Mesendoderm (in vitro differentiated cells): ENCODE data around the gene SYVN1.
A peak's percentile ranks its signal among the peaks of the same experiment; 100 is the strongest.

Source experiments
- DNase-seq: peaks from one replicate; pipeline ENCODE4 v3.0.0; 2013
- H2AK5ac ChIP-seq: 2 replicates; pipeline ENCODE4 v1.6.1; 2013; ENCODE audit warnings: low read length, inconsistent platforms
- H2BK120ac ChIP-seq: 2 replicates; pipeline ENCODE4 v1.6.1; 2013; ENCODE audit warnings: low read depth, mild to moderate bottlenecking, low read length, moderate library complexity, mixed read lengths
- H2BK15ac ChIP-seq: replicated peaks from 2 replicates; pipeline ENCODE4 v1.6.1; 2013; ENCODE audit warnings: low read depth, mild to moderate bottlenecking, moderate library complexity
- H2BK5ac ChIP-seq: 2 replicates; pipeline ENCODE4 v1.6.1; 2013; ENCODE audit warnings: low read length, inconsistent platforms
- H3K18ac ChIP-seq: 2 replicates; pipeline ENCODE4 v1.6.1; 2013; ENCODE audit warnings: mild to moderate bottlenecking, low read length, mixed read lengths
- H3K23ac ChIP-seq: one replicate; pipeline ENCODE4 v1.6.1; 2013; ENCODE audit warnings: low read length
- H3K27ac ChIP-seq: 2 replicates; pipeline ENCODE4 v1.5.1; 2013; ENCODE audit warnings: low read depth, mild to moderate bottlenecking, inconsistent platforms, low read length, moderate library complexity
- H3K27me3 ChIP-seq: 2 replicates; pipeline ENCODE4 v1.6.1; 2013; ENCODE audit warnings: low read length, control low read depth, mild to moderate bottlenecking, inconsistent platforms; ENCODE audit not compliant: insufficient read depth, poor library complexity
- H3K36me3 ChIP-seq: 2 replicates; pipeline ENCODE4 v1.6.1; 2013; ENCODE audit warnings: low read length, inconsistent platforms; ENCODE audit not compliant: control insufficient read depth, insufficient read depth
- H3K4ac ChIP-seq: one replicate; pipeline ENCODE4 v1.6.1; 2013; ENCODE audit warnings: low read depth, mild to moderate bottlenecking, low read length, moderate library complexity
- H3K4me1 ChIP-seq: 2 replicates; pipeline ENCODE4 v1.6.1; 2013; ENCODE audit warnings: low read depth, low read length, inconsistent platforms; ENCODE audit not compliant: control insufficient read depth
- H3K4me2 ChIP-seq: 2 replicates; pipeline ENCODE4 v1.6.1; 2013; ENCODE audit warnings: low read length
- H3K4me3 ChIP-seq: 2 replicates; pipeline ENCODE4 v1.5.1; 2013; ENCODE audit warnings: mild to moderate bottlenecking, low read length
- H3K56ac ChIP-seq: one replicate; pipeline ENCODE4 v1.6.1; 2013; ENCODE audit warnings: low read length
- H3K79me1 ChIP-seq: 2 replicates; pipeline ENCODE4 v1.6.1; 2013; ENCODE audit warnings: low read length, inconsistent platforms
- H3K79me2 ChIP-seq: 2 replicates; pipeline ENCODE4 v1.6.1; 2013; ENCODE audit warnings: mild to moderate bottlenecking, low read length; ENCODE audit not compliant: control insufficient read depth, insufficient read depth
- H3K9ac ChIP-seq: 2 replicates; pipeline ENCODE4 v1.6.1; 2013; ENCODE audit warnings: low read length, inconsistent platforms
- H4K5ac ChIP-seq: one replicate; pipeline ENCODE4 v1.6.1; 2013; ENCODE audit warnings: low read length
- H4K8ac ChIP-seq: one replicate; pipeline ENCODE4 v1.6.1; 2013; ENCODE audit warnings: low read depth, mild to moderate bottlenecking, control low read depth, low read length, moderate library complexity
- WGBS: extraction: QIAGEN DNeasy Blood & Tissue Kit; methylation state at CpG from one replicate; pipeline ENCODE4 v1.1.7; 2013; ENCODE audit warnings: low lambda C conversion rate, missing lambda C conversion rate; ENCODE audit not compliant: insufficient coverage; ENCODE audit errors: extremely low coverage; 5-methylcytosine and 5-hydroxymethylcytosine counted together

SYVN1 gene

DNA sequence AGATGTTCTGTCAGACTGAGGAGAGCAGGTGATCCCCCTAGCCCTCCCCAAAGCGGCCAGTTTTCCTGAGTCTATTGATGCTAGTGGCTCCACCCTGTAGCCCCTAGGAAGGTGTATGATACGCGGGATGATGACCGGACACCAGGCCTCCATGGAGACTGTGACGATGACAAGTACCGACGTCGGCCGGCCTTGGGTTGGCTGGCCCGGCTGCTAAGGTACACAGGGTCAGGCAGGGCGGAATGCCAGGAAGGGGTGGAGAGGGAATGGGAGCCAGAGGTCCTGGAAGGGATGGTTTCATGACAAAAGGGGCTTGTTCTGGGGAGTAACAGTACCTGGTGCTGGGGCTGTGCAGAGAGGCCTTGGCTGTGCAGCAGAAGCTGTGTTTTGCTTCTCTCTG is 47.1 kb downstream of the SYVN1 start:
- Histone ChIP-seq H3K27me3 (no peaks in the 10 kb centered on the region), H3K9ac (no peak overlapping the region), H3K4me1 (peaks cover 2% of the 10 kb centered on the region), H3K79me1 (peaks cover 16% of the 10 kb centered on the region), H3K23ac (no peak overlapping the region), H3K4ac (no peak overlapping the region), H2AK5ac (no peak overlapping the region), H3K79me2 (peaks cover 14% of the 10 kb centered on the region), H3K27ac (no peak overlapping the region), H4K5ac (no peak overlapping the region), H3K36me3 (no peaks in the 10 kb centered on the region), H3K4me2 (no peak overlapping the region), H2BK15ac (no peak overlapping the region), H2BK120ac (no peak overlapping the region), H2BK5ac (no peak overlapping the region), H3K18ac (no peak overlapping the region), H3K56ac (no peak overlapping the region), H4K8ac (no peak overlapping the region), H3K4me3 (no peak overlapping the region)
- DNase-seq = no peak
- no CpG with 5 or more reads among the region's 11 CpGs for WGBS

DNA sequence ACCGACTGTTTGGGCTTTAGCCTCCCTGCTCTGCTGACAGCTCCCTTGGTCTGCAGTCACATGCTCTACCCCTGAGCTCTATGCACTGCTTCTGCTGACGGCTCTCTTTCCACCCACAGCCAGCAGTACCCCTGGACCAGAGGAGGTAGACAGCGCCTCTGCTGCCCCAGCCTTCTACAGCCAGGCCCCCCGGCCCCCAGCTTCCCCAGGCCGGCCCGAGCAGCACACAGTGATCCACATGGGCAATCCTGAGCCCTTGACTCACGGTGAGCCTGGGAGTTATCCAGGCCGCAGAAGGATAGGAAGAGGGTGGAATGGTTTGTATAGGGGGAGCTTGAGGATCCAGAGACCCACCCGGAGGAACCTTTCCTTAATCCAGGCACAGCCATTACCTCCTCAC is 47.5 kb downstream of the SYVN1 start:
- Histone ChIP-seq H4K5ac (no peak overlapping the region), H2AK5ac (no peak overlapping the region), H3K4me3 (no peak overlapping the region), H3K4ac (no peak overlapping the region), H3K79me2 (peaks cover 18% of the 10 kb centered on the region), H3K27ac (no peak overlapping the region), H2BK120ac (no peak overlapping the region), H3K4me1 (peaks cover 2% of the 10 kb centered on the region), H3K27me3 (no peaks in the 10 kb centered on the region), H3K23ac (no peak overlapping the region), H3K36me3 (no peaks in the 10 kb centered on the region), H3K9ac (no peak overlapping the region), H2BK5ac (no peak overlapping the region), H3K56ac (no peak overlapping the region), H3K79me1 (peaks cover 18% of the 10 kb centered on the region), H3K18ac (no peak overlapping the region), H3K4me2 (no peak overlapping the region), H2BK15ac (no peak overlapping the region), H4K8ac (no peak overlapping the region)
- DNase-seq = no peak
- no CpG with 5 or more reads among the region's 9 CpGs for WGBS

GRCh38 chr11:65085446-65085845 is 48.9 kb downstream of the SYVN1 start:
- DNase-seq = no peak
- Histone ChIP-seq H3K9ac (no peak overlapping the region), H3K4me2 (no peak overlapping the region), H2BK5ac (no peak overlapping the region), H3K79me1 (peaks cover 23% of the 10 kb centered on the region), H3K27me3 (no peaks in the 10 kb centered on the region), H2AK5ac (no peak overlapping the region), H3K4me3 (no peak overlapping the region), H2BK15ac (no peak overlapping the region), H3K23ac (no peak overlapping the region), H4K8ac (no peak overlapping the region), H3K36me3 (peaks cover 4% of the 10 kb centered on the region), H3K79me2 (peaks cover 22% of the 10 kb centered on the region), H3K27ac (no peak overlapping the region), H3K4ac (no peak overlapping the region), H3K18ac (no peak overlapping the region), H4K5ac (no peak overlapping the region), H3K4me1 (peaks cover 2% of the 10 kb centered on the region), H3K56ac (no peak overlapping the region), H2BK120ac (no peak overlapping the region)
- no CpG with 5 or more reads among the region's 4 CpGs for WGBS

DNA sequence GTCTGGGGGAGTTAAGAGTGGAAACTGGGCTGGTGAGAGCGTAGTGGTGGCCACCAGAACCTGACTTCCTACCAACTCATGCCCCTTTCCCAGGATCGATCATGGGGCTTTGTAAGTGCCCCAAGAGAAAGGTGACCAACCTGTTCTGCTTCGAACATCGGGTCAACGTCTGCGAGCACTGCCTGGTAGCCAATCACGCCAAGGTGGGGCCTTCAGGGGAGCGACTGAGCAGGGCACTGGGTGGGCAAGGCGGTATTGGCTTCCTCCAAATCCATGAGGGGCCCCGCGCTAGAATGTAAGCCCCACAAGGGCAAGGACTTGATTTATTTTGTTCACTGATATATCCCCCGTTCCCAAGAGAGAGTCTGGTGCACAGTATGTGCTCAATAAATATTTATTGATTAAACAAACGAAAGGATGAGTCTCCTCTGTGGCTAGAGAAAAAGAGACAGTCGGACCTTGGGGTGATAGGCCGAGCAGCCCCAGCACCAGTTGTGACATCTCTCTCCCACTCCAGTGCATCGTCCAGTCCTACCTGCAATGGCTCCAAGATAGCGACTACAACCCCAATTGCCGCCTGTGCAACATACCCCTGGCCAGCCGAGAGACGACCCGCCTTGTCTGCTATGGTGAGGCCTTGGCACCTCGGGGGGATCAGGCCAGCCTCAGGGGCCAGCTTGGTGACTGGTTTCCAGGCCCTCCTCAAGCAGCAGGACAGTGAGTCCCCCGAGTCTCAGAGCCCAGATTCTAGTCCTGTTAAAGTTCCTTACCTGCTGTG is 49.5 kb downstream of the SYVN1 start:
- Histone ChIP-seq H3K4me1 (peaks cover 2% of the 10 kb centered on the region), H4K5ac (no peak overlapping the region), H3K36me3 (peaks cover 8% of the 10 kb centered on the region), H3K4ac (no peak overlapping the region), H2AK5ac (no peak overlapping the region), H2BK120ac (no peak overlapping the region), H2BK15ac (no peak overlapping the region), H3K27ac (no peak overlapping the region), H4K8ac (no peak overlapping the region), H3K79me2 (peaks cover 22% of the 10 kb centered on the region), H3K9ac (peak overlapping the region; percentile 99), H3K56ac (peak overlapping the region; percentile 99), H3K4me3 (peak overlapping the region; percentile 93), H3K23ac (peak overlapping the region; percentile 74), H3K79me1 (peaks cover 23% of the 10 kb centered on the region), H3K18ac (no peak overlapping the region), H2BK5ac (peak overlapping the region; percentile 72), H3K4me2 (peak overlapping the region; percentile 99), H3K27me3 (no peaks in the 10 kb centered on the region)
- DNase-seq = peak; percentile 18
- WGBS = no CpG with 5 or more reads among the region's 23 CpGs

GRCh38 chr11:65083834-65084597 is 50.3 kb downstream of the SYVN1 start, which contains the start of the genes CDCA5 and ZFPL1:
Gene CDCA5 (minus strand): TSS chr11:65084040. CDS start chr11:65083978, 62 bp downstream.
Gene ZFPL1 (plus strand): TSS chr11:65084222. CDS start chr11:65084699, 477 bp downstream.
- H3K56ac ChIP-seq = peak within 1 kb of the TSS; percentile 100
- DNase-seq = peak; percentile 97
- no peak within 1 kb of the TSS for H4K8ac ChIP-seq
- peak within 1 kb of the TSS; percentile 72 for H2BK5ac ChIP-seq
- peaks cover 23% of the 10 kb centered on the region for H3K79me1 ChIP-seq
- peak within 1 kb of the TSS; percentile 99 for H3K9ac ChIP-seq
- H2AK5ac ChIP-seq = peak within 1 kb of the TSS; percentile 85
- no peaks in the 10 kb centered on the region for H3K27me3 ChIP-seq
- H3K27ac ChIP-seq = peak within 1 kb of the TSS; percentile 85
- no peak within 1 kb of the TSS for H2BK120ac ChIP-seq
- WGBS = no CpG with 5 or more reads among the region's 79 CpGs
- H3K23ac ChIP-seq = peak within 1 kb of the TSS; percentile 74
- peak within 1 kb of the TSS; percentile 100 for H3K4me3 ChIP-seq
- peaks cover 10% of the 10 kb centered on the region for H3K36me3 ChIP-seq
- H3K18ac ChIP-seq = peak within 1 kb of the TSS; percentile 29
- peak within 1 kb of the TSS; percentile 99 for H3K4me2 ChIP-seq
- peaks cover 23% of the 10 kb centered on the region for H3K79me2 ChIP-seq
- no peak within 1 kb of the TSS for H4K5ac ChIP-seq
- peak within 1 kb of the TSS; percentile 71 for H3K4ac ChIP-seq
- peaks cover 2% of the 10 kb centered on the region for H3K4me1 ChIP-seq
- H2BK15ac ChIP-seq = no peak within 1 kb of the TSS
